HG03521 (cell line): ENCODE data around the gene SLC2A6.
A peak's percentile ranks its signal among the peaks of the same experiment; 100 is the strongest.

Source experiments
- ATAC-seq: cut with Tn5 transposase; IDR thresholded peaks from one replicate; pipeline ENCODE4 v1.9.1; 2021; ENCODE audit warnings: mild to moderate bottlenecking, moderate library complexity; ENCODE audit not compliant: unreplicated experiment

Gene SLC2A6

DNA sequence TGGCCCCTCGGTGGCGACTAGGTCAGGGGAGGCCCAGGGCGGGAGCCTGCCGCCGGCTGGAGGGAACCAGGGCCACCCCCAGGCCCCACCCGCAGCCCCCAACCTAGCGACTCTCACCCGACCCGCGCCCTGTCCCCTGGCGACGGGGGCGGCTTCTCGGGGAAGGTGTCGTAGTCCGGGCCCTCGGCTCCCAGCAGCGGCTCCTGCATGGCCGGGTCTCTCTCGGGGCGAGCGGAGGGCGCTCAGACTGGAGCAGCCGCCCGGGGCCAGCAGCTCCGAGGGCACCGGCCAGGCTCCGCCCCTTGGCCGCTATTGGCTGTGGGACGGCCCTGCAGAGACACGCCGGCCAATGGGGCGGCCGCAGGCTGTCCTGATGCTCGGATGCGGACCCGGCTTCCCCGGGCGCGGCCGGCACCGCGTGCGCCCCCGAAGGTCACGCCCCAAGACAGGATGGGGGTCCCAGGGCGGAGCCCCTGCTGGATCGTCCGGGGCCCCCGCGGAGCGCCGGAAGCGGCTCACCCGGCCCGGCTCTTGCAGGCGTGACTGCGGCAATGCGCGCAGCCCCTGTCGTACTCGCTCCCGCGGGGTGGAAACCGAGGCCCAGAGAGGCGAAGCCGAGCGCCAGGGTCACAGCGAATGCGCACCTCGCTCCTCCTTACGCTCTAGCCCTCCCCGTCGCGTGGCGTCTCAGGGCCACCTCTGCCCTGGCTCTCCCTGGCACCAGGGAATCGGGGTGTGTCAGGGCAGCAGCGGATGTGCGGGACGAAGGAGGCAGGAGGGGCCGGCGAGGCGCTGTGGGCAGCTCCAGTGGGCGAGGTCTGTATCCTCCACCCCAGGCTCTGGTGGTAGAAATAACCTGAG is at the start of gene SLC2A6:
SLC2A6 (minus strand) TSS at position 249 of the 861 bp plus-strand sequence; CDS start at position 209, 40 bp downstream.
- peak; percentile 89 for ATAC-seq

DNA sequence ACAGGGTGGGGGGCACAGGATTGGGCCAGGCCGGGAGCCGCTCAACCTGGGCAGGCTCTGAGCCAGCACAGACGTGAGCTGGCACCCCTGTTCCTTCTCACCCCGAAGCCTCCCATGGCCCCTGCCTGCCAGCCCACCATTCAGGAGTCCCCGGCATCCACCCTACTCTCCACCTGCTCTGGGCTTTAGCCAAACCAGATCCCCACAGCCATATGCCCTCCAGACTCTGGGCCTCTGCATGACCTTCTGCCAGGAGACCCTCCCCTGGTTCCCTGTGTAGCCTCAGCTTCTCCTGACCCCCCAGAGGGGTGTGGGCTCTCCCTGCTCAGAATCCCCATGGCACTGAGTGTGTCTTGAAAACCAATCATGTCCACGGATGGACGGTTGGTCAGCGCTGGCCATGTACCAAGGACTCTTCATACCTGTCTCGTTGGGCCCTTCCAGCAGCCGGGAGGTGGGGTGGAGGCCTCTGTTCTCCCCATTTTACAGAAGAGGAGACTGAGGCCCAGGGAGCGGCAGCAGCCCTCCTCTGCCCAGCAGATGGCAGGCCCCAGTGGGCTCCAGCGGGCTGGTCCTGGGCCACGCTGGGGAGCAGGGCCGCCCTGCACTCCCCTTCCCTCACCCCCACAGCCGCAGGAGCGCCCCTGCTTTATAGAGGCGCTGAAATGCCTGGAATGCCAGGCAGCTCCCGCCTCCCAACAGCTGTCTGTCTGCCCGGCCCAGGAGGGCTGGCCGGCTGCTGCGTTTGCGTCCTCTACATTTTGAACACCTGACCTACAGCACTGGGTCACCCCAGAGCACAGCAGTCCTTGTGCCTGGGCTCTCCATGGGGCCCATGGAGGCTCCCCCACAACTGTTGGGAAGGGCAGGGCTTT is 49.3 kb upstream of the SLC2A6 start:
- ATAC-seq, result no peak

GRCh38 chr9:133527444-133527920 is 48.6 kb upstream of the SLC2A6 start:
- no peak for ATAC-seq

GRCh38 chr9:133526721-133527321 is 47.9 kb upstream of the SLC2A6 start:
- ATAC-seq, result no peak

GRCh38 chr9:133525677-133526076 is 46.8 kb upstream of the SLC2A6 start:
- no peak for ATAC-seq

- ATAC-seq, result no peak
These were observed 45.9 kb upstream of the SLC2A6 start, which contains the start of gene MYMK for GRCh38 chr9:133524679-133525228. TSS of gene MYMK (minus strand) at chr9:133524959. CDS start at chr9:133524844, 115 bp downstream.

- ATAC-seq, result no peak
These were observed 45.2 kb upstream of the SLC2A6 start for GRCh38 chr9:133524146-133524545.

DNA sequence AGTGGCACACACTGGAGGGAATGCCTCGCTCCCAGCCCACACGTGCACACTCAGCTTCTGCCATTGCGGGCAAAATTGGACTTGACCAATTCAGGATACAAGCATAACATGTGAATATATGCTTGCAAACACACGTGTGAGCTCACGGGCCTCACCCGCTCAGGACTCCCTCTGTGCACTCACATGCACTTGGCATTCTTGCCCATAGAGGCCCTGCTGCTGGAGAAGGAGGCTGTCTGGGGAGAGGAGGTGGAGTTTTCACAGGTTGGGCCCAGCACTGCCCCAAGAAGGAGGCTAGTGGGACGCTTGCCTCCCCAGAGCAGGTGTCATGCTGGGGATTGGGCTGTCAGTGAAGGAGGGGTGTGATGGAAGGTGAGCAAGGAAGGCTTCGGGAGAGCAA is 44.2 kb upstream of the SLC2A6 start:
- ATAC-seq, result no peak

DNA sequence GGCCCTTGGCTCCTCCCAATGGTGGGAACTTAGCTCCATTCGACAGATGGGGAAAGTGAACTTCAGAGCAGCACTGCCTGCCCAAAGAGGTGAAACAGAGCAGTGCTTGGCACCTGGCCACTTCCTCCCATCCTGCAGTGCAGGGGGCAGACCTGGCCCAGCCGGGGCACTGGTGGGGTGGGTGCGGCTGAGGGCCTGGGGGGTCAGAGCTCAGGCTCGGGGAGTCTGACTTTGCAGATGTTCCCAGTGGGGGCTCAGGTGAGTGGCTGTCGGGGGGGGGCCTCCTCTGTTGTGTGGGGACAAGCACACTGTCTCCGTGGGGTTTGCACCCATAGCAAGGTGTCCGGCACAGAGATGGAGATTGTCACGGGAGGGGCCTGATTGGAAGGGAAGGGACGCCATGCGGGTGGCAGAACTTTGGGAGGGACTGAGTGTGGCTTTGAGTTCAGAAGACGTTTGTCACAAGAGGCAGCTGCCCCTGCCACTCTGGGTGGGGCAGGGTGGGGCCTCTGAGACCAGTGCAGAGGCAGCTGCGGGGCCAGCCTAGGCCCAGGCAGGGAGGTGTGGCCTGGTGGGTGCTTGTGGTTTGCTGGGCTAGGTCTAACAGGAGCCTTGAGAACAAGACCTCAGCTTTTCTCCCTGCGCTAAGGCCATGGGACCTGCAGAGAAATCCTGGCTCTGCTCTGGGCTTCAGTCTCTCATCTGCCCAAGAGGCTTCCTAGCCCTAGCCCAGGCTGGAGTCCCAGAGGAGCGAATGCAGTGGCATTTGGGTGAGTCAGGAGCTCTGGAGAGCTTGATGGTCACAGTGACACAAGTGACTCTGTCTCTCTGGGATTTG is 43.4 kb upstream of the SLC2A6 start:
- ATAC-seq, result no peak

DNA sequence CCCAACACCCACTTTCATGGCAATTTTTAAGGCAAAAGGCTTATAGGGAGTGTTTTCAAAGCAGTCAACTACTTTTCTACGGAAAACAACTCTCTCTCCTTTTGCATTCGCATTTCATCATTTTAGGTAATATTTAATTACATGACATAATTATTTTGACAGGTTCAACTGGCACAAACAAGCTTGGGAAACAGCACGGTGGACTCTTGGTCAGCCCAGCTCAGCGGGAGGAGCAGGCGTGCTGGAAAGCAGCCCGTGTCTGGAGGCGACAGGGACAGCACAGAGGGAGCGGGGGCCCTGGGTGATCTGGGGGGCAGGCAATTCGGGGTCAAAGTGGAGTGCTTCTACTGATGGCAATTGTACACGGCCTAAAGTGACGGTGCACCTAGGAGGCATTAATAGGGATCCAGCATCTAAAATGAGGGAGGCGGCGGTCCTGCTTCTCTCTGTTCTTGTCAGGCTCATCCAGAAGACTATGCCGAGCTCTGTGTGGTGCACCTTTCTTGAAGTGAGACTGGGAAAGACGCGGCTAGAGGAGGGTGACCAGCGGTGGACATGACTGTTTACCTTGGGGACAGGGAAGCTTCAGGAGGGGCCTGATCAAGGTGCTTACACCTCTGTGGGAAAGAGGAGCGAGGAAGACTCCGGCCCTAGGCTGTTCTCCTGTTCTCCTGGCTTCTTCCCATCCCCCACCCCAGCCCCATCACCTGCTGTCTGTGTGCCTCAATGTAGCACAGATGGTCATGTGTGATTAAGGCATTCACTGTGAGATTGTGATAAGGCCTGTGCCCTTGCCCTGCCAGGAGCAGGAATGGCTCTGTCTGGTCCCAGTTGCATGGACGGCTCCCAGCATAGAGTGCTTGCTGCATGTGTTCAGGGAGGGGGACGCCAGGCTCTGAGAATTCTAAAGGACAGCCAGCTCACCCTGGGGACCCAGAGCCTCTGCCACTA is 42.5 kb upstream of the SLC2A6 start:
- no peak for ATAC-seq

GRCh38 chr9:133520121-133520835 is 41.4 kb upstream of the SLC2A6 start:
- ATAC-seq, result no peak

DNA sequence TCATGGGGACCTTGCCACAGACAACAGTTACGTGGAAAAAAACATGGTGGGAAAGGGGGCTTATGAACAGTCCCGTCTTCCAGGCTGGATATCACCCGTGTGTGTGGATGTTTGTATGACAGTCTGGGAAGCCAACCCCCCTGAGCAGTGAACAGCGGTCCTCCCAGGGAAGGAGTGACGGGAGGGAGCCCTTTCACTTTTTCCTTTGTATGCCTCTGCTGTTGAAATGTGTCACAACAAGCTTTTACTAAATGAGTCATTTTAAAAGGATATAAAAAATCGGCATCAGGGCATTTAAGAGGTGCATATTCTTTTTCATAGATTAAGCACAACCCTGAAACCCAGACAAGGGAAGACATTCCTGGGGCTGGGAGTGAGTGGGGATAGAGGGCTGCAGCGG is 40.8 kb upstream of the SLC2A6 start:
- ATAC-seq, result no peak

GRCh38 chr9:133518706-133519449 is 40.0 kb upstream of the SLC2A6 start:
- no peak for ATAC-seq

GRCh38 chr9:133518200-133518599 is 39.3 kb upstream of the SLC2A6 start:
- ATAC-seq, result no peak

GRCh38 chr9:133517711-133518110 is 38.8 kb upstream of the SLC2A6 start:
- no peak for ATAC-seq

DNA sequence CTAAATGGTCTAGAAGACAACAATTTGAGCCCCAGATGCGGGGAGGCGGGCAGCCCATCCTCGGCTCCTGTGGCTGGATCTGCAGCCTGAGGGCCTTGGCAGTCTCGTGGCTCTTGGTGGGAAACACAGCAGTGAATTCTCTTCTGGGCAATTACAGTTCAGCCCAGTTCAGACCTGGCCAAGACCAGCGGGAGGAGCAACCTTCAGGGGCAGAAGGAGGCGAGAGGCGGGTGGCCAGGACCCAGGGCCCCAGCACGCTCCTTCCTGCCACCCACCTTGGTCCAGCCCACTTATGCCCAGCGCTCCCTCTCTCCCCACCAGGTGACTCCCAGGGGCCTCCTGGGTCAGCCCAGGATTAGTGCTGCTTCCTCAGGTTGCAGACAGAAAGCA is 38.1 kb upstream of the SLC2A6 start:
- no peak for ATAC-seq

DNA sequence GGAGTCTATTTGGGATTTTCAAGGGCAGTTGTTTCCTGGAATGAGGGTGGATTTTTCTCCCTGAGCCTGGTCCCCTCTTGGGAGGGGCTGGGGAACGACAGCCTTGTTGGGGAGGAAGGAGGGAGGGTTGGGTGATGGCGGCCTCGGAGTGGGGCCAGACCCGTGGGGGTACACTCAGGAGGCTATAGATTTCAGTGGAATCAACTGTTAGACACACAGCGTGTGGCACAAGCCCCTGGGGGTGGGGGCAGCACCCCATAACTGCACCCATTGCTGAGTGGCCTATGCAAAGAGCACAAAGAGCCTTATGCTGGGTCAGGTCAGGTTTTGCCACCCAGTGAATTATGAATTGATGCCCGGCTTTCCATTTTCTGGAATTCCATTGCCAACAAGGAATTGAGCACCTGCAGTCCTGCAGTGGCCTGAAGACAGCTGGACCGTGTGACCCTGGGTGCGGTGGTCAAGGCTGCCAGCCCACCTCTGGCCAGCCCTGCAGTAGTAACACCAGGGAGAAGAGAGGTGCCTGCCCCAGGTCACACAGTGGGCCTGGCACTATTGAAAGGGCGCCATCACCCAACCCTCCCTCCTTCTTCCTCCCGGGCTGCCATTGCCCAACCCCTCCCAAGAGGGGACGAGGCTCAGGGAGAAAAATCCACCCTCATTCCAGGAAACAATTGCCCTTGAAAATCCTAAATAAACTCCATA is 37.5 kb upstream of the SLC2A6 start:
- ATAC-seq, result no peak
